ENCODE results near the gene FHIT. TPM values are rescaled to one million over a fixed set of nuclear protein-coding genes. Genes with fewer than 3 reads are reported as not detected.
"Not testable (repeated sequence)": the region's sequence is repeated elsewhere in the genome, so short reads cannot be mapped to it uniquely, and the experiment has no call there.

FHIT gene
- total RNA-seq, 4 donors from 2014 or later, result 3.5 to 17.0 (median 16.7) TPM

DNA sequence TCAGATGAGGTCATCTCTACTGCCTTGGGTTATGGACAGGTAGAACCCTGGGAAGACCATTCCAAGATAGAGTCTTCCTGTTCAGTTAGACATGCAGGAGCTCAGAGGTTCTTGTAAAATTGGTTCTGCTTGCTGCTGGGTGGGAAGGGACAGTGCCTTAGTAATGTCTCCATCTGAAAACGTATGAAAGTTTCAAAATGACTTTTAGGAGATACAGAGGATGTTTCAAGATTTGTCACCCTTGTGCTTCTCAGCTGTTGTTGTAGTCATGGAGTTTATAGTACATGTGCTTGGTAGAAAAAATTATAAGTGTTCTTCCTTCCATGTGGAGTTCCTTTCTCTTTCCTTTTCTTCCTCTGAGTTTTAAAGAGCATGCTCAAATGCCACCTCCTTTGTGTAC is 1316.2 kb downstream of the FHIT start:
- Histone ChIP-seq H3K4me3 (no peak overlapping the region), H3K9me3 (no peaks in the 10 kb centered on the region), H3K4me1 (no peaks in the 10 kb centered on the region), H3K27me3 (no peaks in the 10 kb centered on the region), H3K36me3 (no peaks in the 10 kb centered on the region), H3K27ac (no peak overlapping the region)
- TF ChIP-seq, protein P1, sequence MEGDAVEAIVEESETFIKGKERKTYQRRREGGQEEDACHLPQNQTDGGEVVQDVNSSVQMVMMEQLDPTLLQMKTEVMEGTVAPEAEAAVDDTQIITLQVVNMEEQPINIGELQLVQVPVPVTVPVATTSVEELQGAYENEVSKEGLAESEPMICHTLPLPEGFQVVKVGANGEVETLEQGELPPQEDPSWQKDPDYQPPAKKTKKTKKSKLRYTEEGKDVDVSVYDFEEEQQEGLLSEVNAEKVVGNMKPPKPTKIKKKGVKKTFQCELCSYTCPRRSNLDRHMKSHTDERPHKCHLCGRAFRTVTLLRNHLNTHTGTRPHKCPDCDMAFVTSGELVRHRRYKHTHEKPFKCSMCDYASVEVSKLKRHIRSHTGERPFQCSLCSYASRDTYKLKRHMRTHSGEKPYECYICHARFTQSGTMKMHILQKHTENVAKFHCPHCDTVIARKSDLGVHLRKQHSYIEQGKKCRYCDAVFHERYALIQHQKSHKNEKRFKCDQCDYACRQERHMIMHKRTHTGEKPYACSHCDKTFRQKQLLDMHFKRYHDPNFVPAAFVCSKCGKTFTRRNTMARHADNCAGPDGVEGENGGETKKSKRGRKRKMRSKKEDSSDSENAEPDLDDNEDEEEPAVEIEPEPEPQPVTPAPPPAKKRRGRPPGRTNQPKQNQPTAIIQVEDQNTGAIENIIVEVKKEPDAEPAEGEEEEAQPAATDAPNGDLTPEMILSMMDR (IDR thresholded peaks at IDR 0.05), result no peak
- no peak for TF ChIP-seq POLR2A (IDR thresholded peaks at IDR 0.05)
- no peak for DNase-seq

DNA sequence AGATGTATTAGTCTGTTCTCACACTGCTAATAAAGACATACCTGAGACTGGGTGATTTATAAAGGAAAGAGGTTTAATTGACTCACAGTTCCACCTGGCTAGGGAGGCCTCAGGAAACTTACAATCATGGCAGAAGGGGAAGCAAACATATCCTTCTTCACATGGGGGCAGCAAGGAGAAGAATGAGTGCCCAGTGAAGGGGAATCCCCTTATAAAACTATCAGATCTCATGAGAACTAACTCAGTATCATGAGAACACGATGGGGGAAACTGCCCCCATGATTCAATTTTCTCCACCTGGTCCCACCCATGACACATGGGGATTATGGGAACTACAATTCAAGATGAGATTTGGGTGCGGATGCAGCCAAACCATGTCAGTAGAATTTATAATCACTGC is 1316.7 kb downstream of the FHIT start:
- not testable (repeated sequence) for DNase-seq

DNA sequence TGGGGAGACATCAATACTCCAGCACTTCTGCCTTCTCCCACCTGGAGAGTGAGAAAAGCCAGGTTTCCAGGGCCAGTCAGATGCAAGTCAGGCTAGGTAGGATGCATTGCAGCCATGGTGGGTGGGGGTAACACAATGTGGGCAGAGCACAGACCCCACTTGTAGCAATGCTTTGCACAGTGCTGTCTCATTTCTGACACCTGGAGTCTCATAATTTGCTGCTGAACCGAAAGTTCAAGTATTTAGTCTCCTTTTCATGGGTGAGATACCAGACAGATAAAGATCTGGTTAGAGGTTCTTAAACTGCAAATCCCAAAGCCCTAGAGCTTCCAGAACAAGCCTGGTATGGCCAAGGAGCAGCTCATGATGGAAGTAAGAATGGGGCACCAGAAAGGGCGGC is 1321.1 kb downstream of the FHIT start:
- TF ChIP-seq POLR2A (IDR thresholded peaks at IDR 0.05), result no peak
- TF ChIP-seq, protein P1 (IDR thresholded peaks at IDR 0.05), result no peak
- Histone ChIP-seq H3K4me1 (no peaks in the 10 kb centered on the region), H3K4me3 (no peak overlapping the region)

More for the DNA sequence above, 1316.7 kb downstream of the FHIT start:
- not testable (repeated sequence) for H3K27ac ChIP-seq, H3K9me3 ChIP-seq, H3K4me3 ChIP-seq, H3K36me3 ChIP-seq, H3K27me3 ChIP-seq, H3K4me1 ChIP-seq

GRCh38 chr3:59927056-59927455 is 1324.2 kb downstream of the FHIT start:
- Histone ChIP-seq H3K36me3 (no peaks in the 10 kb centered on the region), H3K4me1 (no peaks in the 10 kb centered on the region), H3K4me3 (no peak overlapping the region), H3K27ac (no peak overlapping the region), H3K27me3 (no peaks in the 10 kb centered on the region), H3K9me3 (no peaks in the 10 kb centered on the region)
- DNase-seq, result no peak
- TF ChIP-seq, protein P1 (IDR thresholded peaks at IDR 0.05), result no peak

More for the DNA sequence above, 1321.1 kb downstream of the FHIT start:
- Histone ChIP-seq H3K27ac (no peak overlapping the region), H3K27me3 (no peaks in the 10 kb centered on the region), H3K9me3 (no peaks in the 10 kb centered on the region), H3K36me3 (no peaks in the 10 kb centered on the region)
- DNase-seq, result no peak

GRCh38 chr3:59925946-59926345 is 1325.3 kb downstream of the FHIT start:
- Histone ChIP-seq H3K4me3 (no peak overlapping the region), H3K9me3 (no peaks in the 10 kb centered on the region), H3K36me3 (no peaks in the 10 kb centered on the region), H3K27me3 (no peaks in the 10 kb centered on the region), H3K27ac (no peak overlapping the region), H3K4me1 (no peaks in the 10 kb centered on the region)
- no peak for TF ChIP-seq POLR2A (IDR thresholded peaks at IDR 0.05)
- TF ChIP-seq, protein P1 (IDR thresholded peaks at IDR 0.05), result no peak
- no peak for DNase-seq

GRCh38 chr3:59922192-59922591 is 1329.1 kb downstream of the FHIT start:
- Histone ChIP-seq H3K4me1 (no peaks in the 10 kb centered on the region), H3K9me3 (no peaks in the 10 kb centered on the region), H3K27ac (no peak overlapping the region), H3K27me3 (no peaks in the 10 kb centered on the region), H3K36me3 (no peaks in the 10 kb centered on the region), H3K4me3 (no peak overlapping the region)
- TF ChIP-seq, protein P1 (IDR thresholded peaks at IDR 0.05), result no peak
- no peak for TF ChIP-seq POLR2A (IDR thresholded peaks at IDR 0.05)
- DNase-seq, result no peak

Data from Peyer's patch (tissue), 4 donors.